Panc1 (cell line): Measurements from ENCODE around the gene APLF.

Experiments used
- POLR2AphosphoS5 ChIP-seq: IDR thresholded peaks from 2 replicates; pipeline ENCODE4 v1.6.1; 2012; ENCODE audit warnings: mild to moderate bottlenecking, low read depth, low read length, moderate library complexity
- REST ChIP-seq, 2 experiments: IDR thresholded peaks; 2 replicates each; pipeline ENCODE4 v1.6.1; 2011 to 2012; ENCODE audit warnings: low read depth in 2 of 2, control low read depth in 1 of 2, low read length in 1 of 2, mild to moderate bottlenecking in 1 of 2, moderate library complexity in 1 of 2; ENCODE audit not compliant: insufficient read depth in 1 of 2
- TF ChIP-seq, protein P1 (sequence below): fragments of 450-650 bp; IDR thresholded peaks from 2 replicates; pipeline ENCODE4 v1.5.1; 2017; ENCODE audit warnings: mild to moderate bottlenecking

DNA sequence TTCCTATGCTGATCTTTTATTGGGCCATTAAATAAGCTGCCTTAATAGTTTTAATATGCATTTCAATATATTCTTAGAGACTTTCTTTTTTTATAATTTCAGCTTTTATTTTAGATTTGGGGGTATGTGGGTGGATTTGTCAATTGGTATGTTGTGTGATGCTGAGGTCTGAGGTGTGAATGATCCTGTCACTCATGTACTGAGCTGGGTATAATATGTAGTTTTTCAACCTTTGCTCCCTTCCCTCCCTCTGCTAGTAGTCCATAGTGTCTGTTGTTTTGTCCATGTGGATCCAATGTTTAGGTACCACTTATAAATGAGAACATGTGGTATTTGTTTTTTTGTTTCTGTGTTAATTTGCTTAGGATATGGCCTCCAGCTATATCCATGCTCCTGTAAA, 140.5 kb downstream of the APLF start:
- TF ChIP-seq, protein P1, sequence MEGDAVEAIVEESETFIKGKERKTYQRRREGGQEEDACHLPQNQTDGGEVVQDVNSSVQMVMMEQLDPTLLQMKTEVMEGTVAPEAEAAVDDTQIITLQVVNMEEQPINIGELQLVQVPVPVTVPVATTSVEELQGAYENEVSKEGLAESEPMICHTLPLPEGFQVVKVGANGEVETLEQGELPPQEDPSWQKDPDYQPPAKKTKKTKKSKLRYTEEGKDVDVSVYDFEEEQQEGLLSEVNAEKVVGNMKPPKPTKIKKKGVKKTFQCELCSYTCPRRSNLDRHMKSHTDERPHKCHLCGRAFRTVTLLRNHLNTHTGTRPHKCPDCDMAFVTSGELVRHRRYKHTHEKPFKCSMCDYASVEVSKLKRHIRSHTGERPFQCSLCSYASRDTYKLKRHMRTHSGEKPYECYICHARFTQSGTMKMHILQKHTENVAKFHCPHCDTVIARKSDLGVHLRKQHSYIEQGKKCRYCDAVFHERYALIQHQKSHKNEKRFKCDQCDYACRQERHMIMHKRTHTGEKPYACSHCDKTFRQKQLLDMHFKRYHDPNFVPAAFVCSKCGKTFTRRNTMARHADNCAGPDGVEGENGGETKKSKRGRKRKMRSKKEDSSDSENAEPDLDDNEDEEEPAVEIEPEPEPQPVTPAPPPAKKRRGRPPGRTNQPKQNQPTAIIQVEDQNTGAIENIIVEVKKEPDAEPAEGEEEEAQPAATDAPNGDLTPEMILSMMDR = no peak
- TF ChIP-seq POLR2AphosphoS5 (no peak), REST (IDR thresholded peaks at IDR 0.05; ENCODE audit: insufficient read depth in 1 of 2, low read depth in 2 of 2, low read length in 1 of 2) (no peak)
